ENCODE data around the gene BAZ2B.

The BAZ2B gene

GRCh38 chr2:159462201-159462785, 154.1 kb downstream of the BAZ2B start:
- H3K4me3 ChIP-seq (ENCODE audit: low read length): no peak overlapping the region
- DNase-seq (ENCODE audit: low read depth): peak; percentile 4
- TF ChIP-seq CTCF (IDR thresholded peaks at IDR 0.05; ENCODE audit: insufficient read depth, low read depth, low read length, missing control alignments): no peak

- no peak for DNase-seq (ENCODE audit: low read depth)
- TF ChIP-seq CTCF (IDR thresholded peaks at IDR 0.05; ENCODE audit: insufficient read depth, low read depth, low read length, missing control alignments): no peak
- H3K4me3 ChIP-seq (ENCODE audit: low read length): no peak overlapping the region
These were observed 155.3 kb downstream of the BAZ2B start for GRCh38 chr2:159461076-159461475.

GRCh38 chr2:159460227-159460626, 156.1 kb downstream of the BAZ2B start:
- TF ChIP-seq CTCF (IDR thresholded peaks at IDR 0.05; ENCODE audit: insufficient read depth, low read depth, low read length, missing control alignments): no peak
- no peak for DNase-seq (ENCODE audit: low read depth)
- H3K4me3 ChIP-seq (ENCODE audit: low read length): no peak overlapping the region

- DNase-seq (ENCODE audit: low read depth): no peak
- TF ChIP-seq CTCF (IDR thresholded peaks at IDR 0.05; ENCODE audit: insufficient read depth, low read depth, low read length, missing control alignments): no peak
These were observed 157.1 kb downstream of the BAZ2B start for GRCh38 chr2:159459279-159459678.

GRCh38 chr2:159457589-159457988, 158.8 kb downstream of the BAZ2B start:
- no peak overlapping the region for H3K4me3 ChIP-seq (ENCODE audit: low read length)
- DNase-seq (ENCODE audit: low read depth): no peak
- TF ChIP-seq CTCF (IDR thresholded peaks at IDR 0.05; ENCODE audit: insufficient read depth, low read depth, low read length, missing control alignments): no peak

More at GRCh38 chr2:159459279-159459678, 157.1 kb downstream of the BAZ2B start:
- no peak overlapping the region for H3K4me3 ChIP-seq (ENCODE audit: low read length)

- no peak overlapping the region for H3K4me3 ChIP-seq (ENCODE audit: low read length)
- no peak for DNase-seq (ENCODE audit: low read depth)
- TF ChIP-seq CTCF (IDR thresholded peaks at IDR 0.05; ENCODE audit: insufficient read depth, low read depth, low read length, missing control alignments): no peak
These were observed 159.6 kb downstream of the BAZ2B start for GRCh38 chr2:159456500-159457426.
